ENCODE measurements around the gene MICB. TPM values are rescaled to one million over a fixed set of nuclear protein-coding genes. Genes with fewer than 3 reads are reported as not detected.

MICB gene
- total RNA-seq, 1 donor from 2014 or later, result 0.52 TPM

DNA sequence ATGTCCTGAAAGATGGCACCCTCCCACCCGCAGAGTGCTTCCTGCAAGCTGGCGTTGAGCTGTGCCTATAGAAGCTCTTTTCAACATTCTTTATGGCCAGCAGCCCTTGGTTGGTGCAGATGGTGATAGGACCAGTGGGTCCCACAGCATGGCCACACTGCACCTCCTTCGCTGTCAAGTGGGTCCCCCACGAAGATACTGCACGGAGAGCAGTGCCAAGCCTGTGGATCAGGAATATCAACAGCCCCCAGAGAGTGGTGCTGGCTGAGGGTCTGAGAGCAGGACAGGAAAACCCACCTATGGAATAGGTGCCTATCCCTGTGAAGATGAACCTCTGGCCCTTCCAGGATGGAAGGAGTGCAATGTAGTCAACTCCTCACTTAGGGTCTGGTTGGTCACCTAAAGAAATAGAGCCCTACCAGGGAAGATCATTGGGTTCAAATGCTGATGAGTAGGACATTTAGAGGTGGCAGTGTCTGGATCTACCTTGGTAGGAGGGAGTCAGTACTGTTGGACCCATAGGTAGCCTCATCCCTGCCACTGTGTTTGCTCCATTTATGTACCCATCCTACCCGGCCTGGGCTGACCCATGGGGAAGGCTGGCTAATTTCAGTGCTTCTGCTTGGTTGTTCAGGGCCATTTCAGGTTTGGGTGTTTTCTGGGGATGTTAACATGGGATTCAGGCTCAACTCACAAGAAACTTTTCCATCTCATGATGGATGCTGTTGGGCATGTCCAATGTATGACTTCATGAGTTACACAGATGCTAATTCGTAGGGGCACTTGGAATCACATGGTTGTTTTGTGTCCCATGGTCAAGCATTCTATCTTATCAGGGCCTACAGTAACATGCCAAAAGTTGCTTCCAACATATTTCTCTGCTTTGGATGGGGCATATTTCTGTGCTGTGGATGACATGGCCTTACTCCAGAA lies 33.4 kb upstream of the MICB start:
- Histone ChIP-seq H3K9ac (ENCODE audit: low read depth in 1 of 3, low read length in 3 of 3) (no peak overlapping the region), H3K27me3 (ENCODE audit: control insufficient read depth in 3 of 3, insufficient read depth in 3 of 3, low read length in 3 of 3) (no peaks in the 10 kb centered on the region), H3K36me3 (ENCODE audit: control insufficient read depth in 3 of 3, insufficient read depth in 3 of 3, low read length in 3 of 3) (no peaks in the 10 kb centered on the region), H3K4me3 (ENCODE audit: low read length in 3 of 3) (peak overlapping the region; percentile 67 to 81 (median 73)), H3K4me1 (ENCODE audit: control insufficient read depth in 3 of 3, insufficient read depth in 3 of 3, low read length in 3 of 3) (peaks cover 7 to 37% (median 17%) of the 10 kb centered on the region in 3 donors), H3K27ac (ENCODE audit: low read depth, low read length) (no peak overlapping the region), H3K9me3 (ENCODE audit: control insufficient read depth in 3 of 3, low read length in 3 of 3) (no peaks in the 10 kb centered on the region)

DNA sequence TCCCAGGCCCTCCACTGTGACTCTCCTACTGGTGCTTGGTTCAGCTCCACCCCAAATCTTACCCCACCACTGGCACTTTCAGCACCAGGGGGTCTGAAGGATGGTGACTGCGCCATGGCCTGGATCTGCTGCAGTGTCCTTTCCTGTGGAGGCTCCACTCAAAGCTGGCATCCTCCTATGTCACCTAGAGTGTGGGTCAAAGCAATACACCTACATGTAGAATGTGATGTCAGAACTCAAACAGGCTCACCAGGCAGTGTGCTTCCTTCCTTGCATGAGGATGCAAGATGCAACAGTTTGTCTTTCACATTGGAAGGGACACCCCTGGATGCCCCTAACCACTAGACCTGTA lies 32.8 kb upstream of the MICB start:
- Histone ChIP-seq H3K27me3 (ENCODE audit: control insufficient read depth in 3 of 3, insufficient read depth in 3 of 3, low read length in 3 of 3) (no peaks in the 10 kb centered on the region), H3K36me3 (ENCODE audit: control insufficient read depth in 3 of 3, insufficient read depth in 3 of 3, low read length in 3 of 3) (no peaks in the 10 kb centered on the region), H3K9ac (ENCODE audit: low read depth in 1 of 3, low read length in 3 of 3) (no peak overlapping the region), H3K9me3 (ENCODE audit: control insufficient read depth in 3 of 3, low read length in 3 of 3) (no peaks in the 10 kb centered on the region), H3K27ac (ENCODE audit: low read depth, low read length) (no peak overlapping the region), H3K4me3 (ENCODE audit: low read length in 3 of 3) (peak overlapping the region in 2 of 3 donors; percentile 10 to 45), H3K4me1 (ENCODE audit: control insufficient read depth in 3 of 3, insufficient read depth in 3 of 3, low read length in 3 of 3) (peaks cover 7 to 41% (median 17%) of the 10 kb centered on the region in 3 donors)

DNA sequence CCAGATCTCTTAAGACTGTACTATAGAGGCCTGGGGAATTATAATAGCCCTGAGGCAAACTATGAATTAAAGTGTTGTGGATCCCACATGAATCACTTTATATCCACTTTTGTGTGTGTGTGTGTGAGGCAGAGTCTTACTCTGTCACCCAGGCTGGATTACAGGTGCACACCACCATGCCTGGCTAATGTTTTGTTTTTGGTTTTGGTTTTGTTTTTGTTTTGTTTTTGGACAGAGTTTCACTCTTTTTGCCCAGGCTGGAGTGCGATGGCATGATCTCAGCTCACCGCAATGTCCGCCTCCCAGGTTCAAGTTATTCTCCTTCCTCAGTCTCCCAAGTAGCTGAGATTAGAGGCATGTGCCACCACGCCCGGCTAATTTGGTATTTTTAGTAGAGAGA lies 32.2 kb upstream of the MICB start:
- no peak overlapping the region for H3K9ac ChIP-seq (ENCODE audit: low read depth in 1 of 3, low read length in 3 of 3)
- H3K9me3 ChIP-seq (ENCODE audit: control insufficient read depth in 3 of 3, low read length in 3 of 3), result no peaks in the 10 kb centered on the region
- no peaks in the 10 kb centered on the region for H3K36me3 ChIP-seq (ENCODE audit: control insufficient read depth in 3 of 3, insufficient read depth in 3 of 3, low read length in 3 of 3)
- H3K27me3 ChIP-seq (ENCODE audit: control insufficient read depth in 3 of 3, insufficient read depth in 3 of 3, low read length in 3 of 3), result no peaks in the 10 kb centered on the region
- peaks cover 7 to 41% (median 17%) of the 10 kb centered on the region in 3 donors for H3K4me1 ChIP-seq (ENCODE audit: control insufficient read depth in 3 of 3, insufficient read depth in 3 of 3, low read length in 3 of 3)
- H3K27ac ChIP-seq (ENCODE audit: low read depth, low read length), result no peak overlapping the region
- H3K4me3 ChIP-seq (ENCODE audit: low read length in 3 of 3), result peak overlapping the region in 1 of 3 donors; percentile 10

DNA sequence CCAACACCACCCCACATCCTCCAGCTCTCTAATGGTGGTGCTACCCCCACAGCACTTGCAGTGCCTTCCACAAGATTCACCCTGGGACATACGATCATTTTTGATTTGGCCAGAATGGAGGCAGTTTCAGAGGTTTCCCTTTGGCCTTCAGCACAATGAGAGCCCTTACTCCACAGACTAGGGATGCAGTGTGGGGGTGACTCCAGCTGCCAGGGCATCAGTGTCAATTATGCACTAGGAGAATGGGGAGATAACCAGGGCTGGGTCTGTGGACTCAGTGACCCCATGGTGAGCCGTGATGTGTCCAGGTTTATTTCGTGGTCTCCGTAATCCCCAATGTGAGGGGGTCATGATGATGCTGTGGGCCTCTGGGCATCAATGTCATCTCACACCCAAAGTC lies 31.5 kb upstream of the MICB start:
- Histone ChIP-seq H3K9me3 (ENCODE audit: control insufficient read depth in 3 of 3, low read length in 3 of 3) (no peaks in the 10 kb centered on the region), H3K9ac (ENCODE audit: low read depth in 1 of 3, low read length in 3 of 3) (no peak overlapping the region), H3K4me3 (ENCODE audit: low read length in 3 of 3) (no peak overlapping the region), H3K27me3 (ENCODE audit: control insufficient read depth in 3 of 3, insufficient read depth in 3 of 3, low read length in 3 of 3) (no peaks in the 10 kb centered on the region), H3K36me3 (ENCODE audit: control insufficient read depth in 3 of 3, insufficient read depth in 3 of 3, low read length in 3 of 3) (no peaks in the 10 kb centered on the region), H3K4me1 (ENCODE audit: control insufficient read depth in 3 of 3, insufficient read depth in 3 of 3, low read length in 3 of 3) (peaks cover 7 to 41% (median 19%) of the 10 kb centered on the region in 3 donors), H3K27ac (ENCODE audit: low read depth, low read length) (no peak overlapping the region)

DNA sequence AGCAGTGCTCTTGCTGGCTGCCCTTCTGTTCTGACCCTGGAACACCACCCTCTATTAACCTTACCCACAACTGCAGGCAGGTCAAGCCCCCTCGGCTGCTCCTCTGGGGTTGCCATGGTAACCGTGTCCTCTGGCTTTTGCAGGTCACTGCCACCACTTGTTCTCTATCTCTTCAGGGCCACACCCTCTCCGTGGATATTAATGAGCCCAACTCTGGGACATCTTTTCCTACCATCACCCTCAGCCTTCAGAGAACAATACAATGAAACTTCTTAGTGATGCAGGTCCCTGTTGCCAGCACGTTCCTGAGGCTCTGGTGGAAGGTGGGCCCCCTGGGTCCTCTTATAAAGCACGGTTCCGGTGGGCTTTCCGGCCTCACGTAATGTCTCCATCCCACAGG lies 30.8 kb upstream of the MICB start:
- peaks cover 7 to 41% (median 21%) of the 10 kb centered on the region in 3 donors for H3K4me1 ChIP-seq (ENCODE audit: control insufficient read depth in 3 of 3, insufficient read depth in 3 of 3, low read length in 3 of 3)
- H3K9ac ChIP-seq (ENCODE audit: low read depth in 1 of 3, low read length in 3 of 3), result no peak overlapping the region
- no peak overlapping the region for H3K27ac ChIP-seq (ENCODE audit: low read depth, low read length)
- no peaks in the 10 kb centered on the region for H3K36me3 ChIP-seq (ENCODE audit: control insufficient read depth in 3 of 3, insufficient read depth in 3 of 3, low read length in 3 of 3)
- no peaks in the 10 kb centered on the region for H3K9me3 ChIP-seq (ENCODE audit: control insufficient read depth in 3 of 3, low read length in 3 of 3)
- H3K4me3 ChIP-seq (ENCODE audit: low read length in 3 of 3), result no peak overlapping the region
- no peaks in the 10 kb centered on the region for H3K27me3 ChIP-seq (ENCODE audit: control insufficient read depth in 3 of 3, insufficient read depth in 3 of 3, low read length in 3 of 3)

DNA sequence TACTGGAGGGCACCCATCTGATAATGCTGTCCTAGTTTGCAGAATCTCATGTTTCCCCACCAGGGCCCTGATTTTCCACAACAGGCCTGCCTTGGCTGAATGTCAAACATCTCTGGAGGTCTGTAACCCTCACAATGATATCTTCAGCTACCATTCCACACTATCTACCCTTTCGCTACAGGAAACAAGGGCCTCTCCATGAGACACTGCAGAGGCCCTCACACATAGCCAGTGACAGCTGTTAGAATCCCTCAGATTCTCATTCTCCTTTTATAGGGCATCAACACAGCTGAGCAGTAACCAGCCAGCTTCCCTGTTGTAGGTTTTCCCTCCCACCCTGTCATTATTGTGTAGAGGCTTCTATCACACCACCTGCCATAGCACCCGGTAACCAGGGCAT lies 29.6 kb upstream of the MICB start:
- Histone ChIP-seq H3K4me1 (ENCODE audit: control insufficient read depth in 3 of 3, insufficient read depth in 3 of 3, low read length in 3 of 3) (peaks cover 0 to 33% (median 15%) of the 10 kb centered on the region in 3 donors), H3K27ac (ENCODE audit: low read depth, low read length) (no peak overlapping the region), H3K9me3 (ENCODE audit: control insufficient read depth in 3 of 3, low read length in 3 of 3) (no peaks in the 10 kb centered on the region), H3K9ac (ENCODE audit: low read depth in 1 of 3, low read length in 3 of 3) (no peak overlapping the region), H3K27me3 (ENCODE audit: control insufficient read depth in 3 of 3, insufficient read depth in 3 of 3, low read length in 3 of 3) (no peaks in the 10 kb centered on the region), H3K4me3 (ENCODE audit: low read length in 3 of 3) (no peak overlapping the region), H3K36me3 (ENCODE audit: control insufficient read depth in 3 of 3, insufficient read depth in 3 of 3, low read length in 3 of 3) (no peaks in the 10 kb centered on the region)

DNA sequence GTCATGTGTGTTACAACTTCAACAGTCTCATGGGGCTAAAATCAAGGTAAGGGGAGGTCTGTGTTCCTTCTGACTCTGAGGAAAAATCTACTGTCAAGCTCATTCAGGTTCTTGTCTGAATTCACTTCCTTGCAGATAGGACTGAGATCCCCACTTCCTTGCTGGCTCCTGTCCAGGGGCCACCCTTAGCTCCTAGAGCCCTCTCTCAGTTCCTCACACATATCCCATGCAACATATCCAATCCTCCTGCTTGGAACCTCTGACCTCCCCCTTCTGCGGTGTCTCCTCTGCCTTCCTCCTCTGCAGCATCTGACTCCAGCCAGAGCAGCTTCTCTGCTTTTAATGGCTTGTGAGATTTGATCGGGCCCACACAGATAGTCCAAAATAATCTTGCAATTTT lies 27.1 kb upstream of the MICB start:
- Histone ChIP-seq H3K9me3 (ENCODE audit: control insufficient read depth in 3 of 3, low read length in 3 of 3) (no peaks in the 10 kb centered on the region), H3K4me1 (ENCODE audit: control insufficient read depth in 3 of 3, insufficient read depth in 3 of 3, low read length in 3 of 3) (peaks cover 0 to 12% (median 4%) of the 10 kb centered on the region in 3 donors)

DNA sequence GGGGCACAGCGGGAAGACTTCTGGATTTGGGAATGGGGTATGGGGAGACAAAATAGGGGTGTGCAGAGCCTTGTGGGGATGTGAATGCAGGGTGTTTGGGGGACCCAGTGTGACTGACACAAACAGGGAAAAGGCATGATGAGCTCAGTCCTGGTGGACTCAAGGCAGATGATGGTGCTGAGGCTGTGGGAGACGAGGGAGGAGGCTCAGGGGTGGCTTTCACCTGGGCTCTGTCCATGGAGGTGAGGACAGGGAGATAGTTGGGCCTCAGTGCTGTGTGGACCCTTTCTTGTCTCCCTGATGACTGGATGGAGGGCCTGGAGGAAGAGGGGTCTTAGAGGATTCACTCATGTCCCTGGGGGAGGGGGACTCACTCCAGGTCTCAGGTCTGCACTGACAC lies 26.2 kb upstream of the MICB start:
- Histone ChIP-seq H3K4me1 (ENCODE audit: control insufficient read depth in 3 of 3, insufficient read depth in 3 of 3, low read length in 3 of 3) (peaks cover 0 to 11% (median 4%) of the 10 kb centered on the region in 3 donors), H3K36me3 (ENCODE audit: control insufficient read depth in 3 of 3, insufficient read depth in 3 of 3, low read length in 3 of 3) (no peaks in the 10 kb centered on the region), H3K27ac (ENCODE audit: low read depth, low read length) (no peak overlapping the region), H3K4me3 (ENCODE audit: low read length in 3 of 3) (no peak overlapping the region), H3K27me3 (ENCODE audit: control insufficient read depth in 3 of 3, insufficient read depth in 3 of 3, low read length in 3 of 3) (no peaks in the 10 kb centered on the region), H3K9ac (ENCODE audit: low read depth in 1 of 3, low read length in 3 of 3) (no peak overlapping the region), H3K9me3 (ENCODE audit: control insufficient read depth in 3 of 3, low read length in 3 of 3) (no peaks in the 10 kb centered on the region)

More for the DNA sequence above, 27.1 kb upstream of the MICB start:
- H3K27me3 ChIP-seq (ENCODE audit: control insufficient read depth in 3 of 3, insufficient read depth in 3 of 3, low read length in 3 of 3), result no peaks in the 10 kb centered on the region
- no peaks in the 10 kb centered on the region for H3K36me3 ChIP-seq (ENCODE audit: control insufficient read depth in 3 of 3, insufficient read depth in 3 of 3, low read length in 3 of 3)
- no peak overlapping the region for H3K9ac ChIP-seq (ENCODE audit: low read depth in 1 of 3, low read length in 3 of 3)
- H3K4me3 ChIP-seq (ENCODE audit: low read length in 3 of 3), result no peak overlapping the region
- H3K27ac ChIP-seq (ENCODE audit: low read depth, low read length), result no peak overlapping the region

DNA sequence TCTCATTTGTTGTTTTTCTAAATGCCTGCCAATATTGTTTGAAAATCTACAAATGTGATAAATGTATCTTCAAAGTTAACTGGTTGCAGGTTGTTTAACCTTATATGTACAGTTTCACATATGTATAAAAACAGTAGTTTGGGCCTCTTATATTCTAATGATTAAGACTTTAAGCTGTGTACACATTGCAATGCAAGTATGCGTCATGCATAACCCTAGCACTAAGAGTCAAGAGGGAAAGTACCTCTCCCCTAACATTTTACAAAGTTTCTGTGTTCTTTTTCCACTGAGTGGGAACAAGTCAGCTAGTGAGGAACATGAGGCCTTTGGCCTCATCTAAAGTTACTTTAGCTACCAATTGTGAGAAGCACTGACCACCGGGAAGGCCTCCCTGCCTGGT lies 25.7 kb upstream of the MICB start:
- Histone ChIP-seq H3K36me3 (ENCODE audit: control insufficient read depth in 3 of 3, insufficient read depth in 3 of 3, low read length in 3 of 3) (no peaks in the 10 kb centered on the region), H3K27me3 (ENCODE audit: control insufficient read depth in 3 of 3, insufficient read depth in 3 of 3, low read length in 3 of 3) (no peaks in the 10 kb centered on the region), H3K9me3 (ENCODE audit: control insufficient read depth in 3 of 3, low read length in 3 of 3) (no peaks in the 10 kb centered on the region), H3K4me3 (ENCODE audit: low read length in 3 of 3) (no peak overlapping the region), H3K27ac (ENCODE audit: low read depth, low read length) (no peak overlapping the region), H3K4me1 (ENCODE audit: control insufficient read depth in 3 of 3, insufficient read depth in 3 of 3, low read length in 3 of 3) (peaks cover 0 to 8% (median 4%) of the 10 kb centered on the region in 3 donors), H3K9ac (ENCODE audit: low read depth in 1 of 3, low read length in 3 of 3) (no peak overlapping the region)

DNA sequence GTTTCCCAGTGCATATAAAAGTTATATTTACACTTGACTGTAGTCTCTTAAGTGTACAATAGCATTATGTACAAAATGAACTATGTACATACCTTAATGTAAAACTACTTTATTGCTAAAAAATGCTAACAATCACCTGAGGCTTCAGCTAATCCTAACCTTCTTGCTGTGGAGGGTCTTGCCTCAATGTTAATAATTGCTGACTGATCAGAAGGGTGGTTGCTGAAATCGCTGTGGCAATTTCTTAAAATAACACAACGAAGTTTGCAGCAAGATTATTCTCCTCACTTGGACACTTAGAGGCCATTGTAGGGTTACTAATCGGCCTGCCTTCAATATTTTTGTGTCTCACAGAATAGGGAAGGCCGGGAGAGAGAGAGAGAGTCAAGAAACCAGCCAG lies 24.7 kb upstream of the MICB start:
- no peak overlapping the region for H3K4me3 ChIP-seq (ENCODE audit: low read length in 3 of 3)
- no peak overlapping the region for H3K9ac ChIP-seq (ENCODE audit: low read depth in 1 of 3, low read length in 3 of 3)
- H3K27ac ChIP-seq (ENCODE audit: low read depth, low read length), result no peak overlapping the region
- no peaks in the 10 kb centered on the region for H3K9me3 ChIP-seq (ENCODE audit: control insufficient read depth in 3 of 3, low read length in 3 of 3)
- H3K4me1 ChIP-seq (ENCODE audit: control insufficient read depth in 3 of 3, insufficient read depth in 3 of 3, low read length in 3 of 3), result peaks cover 0 to 8% (median 4%) of the 10 kb centered on the region in 3 donors
- H3K36me3 ChIP-seq (ENCODE audit: control insufficient read depth in 3 of 3, insufficient read depth in 3 of 3, low read length in 3 of 3), result no peaks in the 10 kb centered on the region
- peaks cover 0 to 2% (median 0%) of the 10 kb centered on the region in 3 donors for H3K27me3 ChIP-seq (ENCODE audit: control insufficient read depth in 3 of 3, insufficient read depth in 3 of 3, low read length in 3 of 3)
